HUES48 (cell line): ENCODE measurements around the gene PRR14.
A peak's percentile ranks its signal among the peaks of the same experiment; 100 is the strongest.
"Not testable (repeated sequence)": the region's sequence is repeated elsewhere in the genome, so short reads cannot be mapped to it uniquely, and the experiment has no call there.

Source experiments
- H3K27ac ChIP-seq: one replicate; pipeline ENCODE4 v1.7.0; 2013; ENCODE audit warnings: low read depth, low read length, inconsistent platforms
- H3K27me3 ChIP-seq: 2 replicates; pipeline ENCODE4 v1.6.1; 2013; ENCODE audit warnings: mild to moderate bottlenecking, low read length; ENCODE audit not compliant: control insufficient read depth, insufficient read depth
- H3K36me3 ChIP-seq: 2 replicates; pipeline ENCODE4 v1.6.1; 2013; ENCODE audit warnings: low read length; ENCODE audit not compliant: control insufficient read depth, insufficient read depth
- H3K4me1 ChIP-seq: 2 replicates; pipeline ENCODE4 v1.6.1; 2013; ENCODE audit warnings: mild to moderate bottlenecking, low read length; ENCODE audit not compliant: control insufficient read depth, insufficient read depth
- H3K4me3 ChIP-seq: 2 replicates; pipeline ENCODE4 v1.5.1; 2013; ENCODE audit warnings: mild to moderate bottlenecking, low read depth, low read length
- H3K9ac ChIP-seq: 2 replicates; pipeline ENCODE4 v1.6.1; 2013; ENCODE audit warnings: mild to moderate bottlenecking, low read depth, low read length, moderate library complexity
- H3K9me3 ChIP-seq: 2 replicates; pipeline ENCODE4 v1.6.1; 2013; ENCODE audit warnings: low read length; ENCODE audit not compliant: control insufficient read depth, insufficient read depth

Gene PRR14

GRCh38 chr16:30633526-30633925 is 17.2 kb upstream of the PRR14 start:
- H3K27me3 ChIP-seq = no peaks in the 10 kb centered on the region
- no peaks in the 10 kb centered on the region for H3K4me1 ChIP-seq
- H3K9ac ChIP-seq = 0 out of 2 replicates have a peak overlapping the region, but pooled peaks have one; percentile 76
- H3K9me3 ChIP-seq = no peaks in the 10 kb centered on the region
- H3K4me3 ChIP-seq = peak overlapping the region; percentile 78
- H3K27ac ChIP-seq = peak overlapping the region; percentile 78
- H3K36me3 ChIP-seq = no peaks in the 10 kb centered on the region

DNA sequence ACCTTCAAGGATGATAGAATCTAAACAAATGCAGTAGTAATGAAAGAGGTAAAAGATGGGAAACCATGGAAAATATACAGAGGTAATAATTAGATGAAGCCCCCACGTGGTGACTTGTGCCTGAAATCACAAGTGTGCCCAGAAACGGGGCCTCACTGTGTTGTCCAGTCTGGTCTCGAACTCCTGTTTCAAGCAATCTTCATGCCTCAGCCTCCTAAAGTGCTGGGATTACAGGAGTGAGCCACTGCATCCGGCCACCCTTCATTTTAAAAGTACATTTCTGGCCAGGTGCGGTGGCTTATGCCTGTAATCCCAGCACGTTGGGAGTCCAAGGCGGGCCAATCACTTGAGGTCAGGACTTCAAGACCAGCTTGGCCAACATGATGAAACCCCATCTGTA is 14.2 kb upstream of the PRR14 start:
- Histone ChIP-seq H3K4me3 (no peak overlapping the region), H3K4me1 (no peaks in the 10 kb centered on the region), H3K9me3 (no peaks in the 10 kb centered on the region), H3K27ac (no peak overlapping the region), H3K36me3 (no peaks in the 10 kb centered on the region), H3K9ac (no peak overlapping the region), H3K27me3 (no peaks in the 10 kb centered on the region)

DNA sequence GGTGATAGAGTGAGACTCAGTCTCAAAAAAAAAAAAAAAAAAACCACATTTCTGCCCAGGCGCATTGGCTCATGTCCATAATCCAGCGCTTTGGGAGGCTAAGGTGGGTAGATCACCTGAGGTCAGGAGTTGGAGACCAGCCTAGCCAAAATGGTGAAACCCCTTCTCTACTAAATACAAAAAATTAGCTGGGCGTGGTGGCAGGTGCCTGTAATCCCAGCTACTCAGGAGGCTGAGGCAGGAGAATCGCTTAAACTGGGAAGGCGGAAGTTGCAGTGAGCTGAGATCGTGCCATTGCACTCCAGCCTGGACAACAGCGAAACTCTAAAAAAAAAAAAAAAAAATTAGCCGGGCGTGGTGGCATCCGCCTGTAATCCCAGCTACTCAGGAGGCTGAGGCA is 13.6 kb upstream of the PRR14 start:
- not testable (repeated sequence) for H3K4me1 ChIP-seq, H3K9ac ChIP-seq, H3K27me3 ChIP-seq, H3K9me3 ChIP-seq, H3K4me3 ChIP-seq, H3K36me3 ChIP-seq, H3K27ac ChIP-seq

DNA sequence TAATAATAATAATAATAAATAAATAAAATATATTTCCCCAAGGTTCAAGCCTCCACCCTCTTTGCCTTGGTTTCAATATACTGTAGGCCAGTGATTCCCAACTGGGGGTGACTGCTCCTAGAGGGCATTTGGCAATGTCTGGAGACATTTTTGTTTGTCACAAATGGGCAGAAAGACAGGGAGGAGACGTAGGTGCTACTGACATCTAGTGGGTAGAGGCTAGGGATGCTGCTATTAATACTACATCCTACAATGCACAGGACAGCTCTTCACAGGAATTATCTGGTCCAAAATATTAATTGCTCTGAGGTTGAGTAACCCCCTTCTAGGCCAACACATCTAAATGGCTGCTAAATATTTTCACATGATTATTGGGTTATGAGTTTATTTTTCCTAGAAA is 12.8 kb upstream of the PRR14 start:
- Histone ChIP-seq H3K4me1 (no peaks in the 10 kb centered on the region), H3K9me3 (no peaks in the 10 kb centered on the region), H3K27ac (no peak overlapping the region), H3K9ac (no peak overlapping the region), H3K27me3 (no peaks in the 10 kb centered on the region), H3K4me3 (no peak overlapping the region), H3K36me3 (no peaks in the 10 kb centered on the region)

GRCh38 chr16:30641378-30641982 is 9.3 kb upstream of the PRR14 start:
- H3K36me3 ChIP-seq = no peaks in the 10 kb centered on the region
- H3K9me3 ChIP-seq = no peaks in the 10 kb centered on the region
- H3K9ac ChIP-seq = no peak overlapping the region
- no peak overlapping the region for H3K4me3 ChIP-seq
- H3K27ac ChIP-seq = no peak overlapping the region
- H3K27me3 ChIP-seq = peaks cover 3% of the 10 kb centered on the region; the same call in 1 of the 2 replicates
- H3K4me1 ChIP-seq = no peaks in the 10 kb centered on the region

GRCh38 chr16:30644334-30644830 is 6.4 kb upstream of the PRR14 start:
- no peak overlapping the region for H3K27ac ChIP-seq
- no peak overlapping the region for H3K9ac ChIP-seq
- no peaks in the 10 kb centered on the region for H3K4me1 ChIP-seq
- H3K36me3 ChIP-seq = no peaks in the 10 kb centered on the region
- H3K27me3 ChIP-seq = peaks cover 3% of the 10 kb centered on the region; the same call in 1 of the 2 replicates
- no peaks in the 10 kb centered on the region for H3K9me3 ChIP-seq
- no peak overlapping the region for H3K4me3 ChIP-seq

DNA sequence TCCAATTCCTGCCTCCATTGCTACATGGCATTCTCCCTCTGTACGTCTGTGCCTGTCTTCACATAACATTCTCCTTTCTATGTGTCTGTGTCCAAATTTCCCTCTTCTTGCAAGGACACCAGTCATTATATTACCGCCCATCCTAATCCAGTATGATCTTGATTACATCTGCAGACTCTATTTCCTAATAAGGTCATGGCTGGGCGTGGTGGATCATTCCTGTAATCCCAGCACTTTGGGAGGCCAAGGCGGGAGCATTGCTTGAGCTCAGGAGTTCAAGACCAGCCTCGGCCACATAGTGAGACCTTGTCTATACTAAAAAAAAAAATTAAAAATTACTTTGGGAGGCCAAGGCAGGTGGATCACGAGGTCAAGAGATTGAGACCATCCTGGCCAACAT is 5.0 kb upstream of the PRR14 start:
- no peaks in the 10 kb centered on the region for H3K36me3 ChIP-seq
- H3K9ac ChIP-seq = no peak overlapping the region
- no peaks in the 10 kb centered on the region for H3K4me1 ChIP-seq
- H3K9me3 ChIP-seq = no peaks in the 10 kb centered on the region
- no peak overlapping the region for H3K4me3 ChIP-seq
- H3K27ac ChIP-seq = no peak overlapping the region
- peaks cover 3% of the 10 kb centered on the region; the same call in 1 of the 2 replicates for H3K27me3 ChIP-seq

DNA sequence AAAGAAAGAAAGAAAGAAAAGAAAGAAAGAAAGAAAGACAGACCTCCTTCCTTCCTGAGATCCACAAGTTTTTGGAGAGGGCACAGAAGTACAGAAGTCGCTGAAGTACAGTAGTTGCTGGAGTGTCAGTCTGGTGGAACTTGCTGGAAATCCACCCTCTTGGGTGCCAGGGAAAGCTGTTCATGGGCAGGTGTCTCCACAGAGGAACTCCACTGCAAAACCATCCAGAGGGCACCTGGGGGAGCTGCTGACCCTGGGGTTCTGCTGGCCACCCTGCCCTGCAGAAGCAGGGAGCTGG is 3.5 kb upstream of the PRR14 start:
- Histone ChIP-seq H3K9me3 (no peaks in the 10 kb centered on the region), H3K4me1 (no peaks in the 10 kb centered on the region), H3K27ac (no peak overlapping the region), H3K36me3 (no peaks in the 10 kb centered on the region), H3K4me3 (no peak overlapping the region), H3K9ac (no peak overlapping the region), H3K27me3 (peaks cover 10% of the 10 kb centered on the region)

DNA sequence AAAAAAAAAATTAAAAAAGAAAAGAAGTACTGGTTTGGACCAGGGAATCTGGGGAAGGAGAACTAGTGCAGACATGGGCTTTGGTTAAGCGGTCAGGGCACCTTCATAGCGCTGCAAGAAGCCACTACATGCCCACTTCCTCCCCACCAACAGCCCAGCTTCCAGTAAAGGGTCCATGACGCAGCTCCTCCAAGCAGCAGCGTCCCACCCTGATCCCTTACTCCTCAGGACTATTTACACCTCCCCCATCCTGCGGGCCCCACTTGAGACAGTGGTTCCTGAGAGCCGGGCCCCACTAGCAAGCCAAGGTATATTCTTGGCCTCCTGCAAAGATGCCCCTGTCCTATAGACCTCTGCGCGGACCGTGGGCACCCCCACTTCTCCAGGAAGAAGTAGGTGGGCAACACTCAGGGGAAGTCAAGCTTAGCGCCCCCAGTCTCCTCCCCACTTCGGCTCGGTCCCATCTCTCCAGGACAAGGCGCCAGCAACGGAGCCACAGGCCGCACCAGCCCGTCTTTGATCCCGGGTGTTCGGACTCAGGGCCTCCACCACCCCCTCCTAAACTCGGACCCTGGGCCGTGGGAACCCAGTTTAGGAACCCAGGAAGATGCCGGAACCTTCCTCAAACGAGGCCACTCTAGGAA is 913 bp upstream of the PRR14 start:
- Histone ChIP-seq H3K36me3 (no peaks in the 10 kb centered on the region), H3K9ac (peak overlapping the region; percentile 49), H3K9me3 (no peaks in the 10 kb centered on the region), H3K27ac (peak overlapping the region; percentile 67), H3K27me3 (peaks cover 12% of the 10 kb centered on the region), H3K4me1 (no peaks in the 10 kb centered on the region), H3K4me3 (peak overlapping the region; percentile 12; the same call in 1 of the 2 replicates)

DNA sequence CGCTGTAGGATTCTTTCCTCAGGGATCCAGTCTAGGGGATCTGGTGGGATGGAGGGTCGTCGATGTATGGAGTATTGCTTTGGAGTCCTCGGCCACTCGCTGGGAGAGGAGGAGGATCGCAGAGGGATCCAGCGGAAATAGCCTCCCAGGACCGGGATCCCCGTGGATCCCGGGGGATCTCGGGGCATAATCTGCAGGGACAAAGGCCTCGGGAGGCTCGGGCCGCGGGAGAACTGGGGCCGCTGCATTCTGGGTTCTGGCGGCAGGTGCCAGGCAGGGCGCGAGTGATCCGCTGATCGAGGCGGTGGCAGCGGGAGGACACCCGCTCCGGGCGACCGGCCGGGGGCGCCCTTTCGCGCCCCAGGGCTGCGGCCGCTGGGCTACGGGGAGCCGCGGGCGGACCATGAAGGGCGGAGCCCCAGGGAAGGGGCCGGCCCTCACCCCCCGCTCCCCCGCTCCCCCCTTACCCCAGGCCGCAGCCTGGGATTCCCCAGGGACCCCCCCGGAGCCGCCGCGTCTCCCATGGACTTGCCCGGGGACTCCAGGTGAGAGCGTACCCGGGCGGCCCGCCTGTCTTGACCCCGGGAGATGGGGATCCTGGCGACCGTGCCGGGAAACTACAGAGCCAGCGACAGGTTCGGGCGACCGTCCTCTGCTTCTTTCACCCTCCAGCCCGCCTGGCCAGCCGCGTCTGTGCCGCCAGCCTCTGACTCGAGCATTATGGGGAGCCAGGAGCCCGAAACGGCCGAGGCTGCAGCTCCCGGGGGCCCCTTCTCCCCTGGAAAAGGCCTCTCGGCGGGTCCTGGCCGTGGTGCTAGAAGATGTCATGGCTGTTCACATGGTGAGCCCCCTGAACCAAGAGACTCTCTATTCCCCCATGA is 604 bp downstream of the PRR14 start:
- H3K27ac ChIP-seq = peak overlapping the region; percentile 73
- peaks cover 2% of the 10 kb centered on the region; the same call in 1 of the 2 replicates for H3K36me3 ChIP-seq
- peaks cover 12% of the 10 kb centered on the region for H3K27me3 ChIP-seq
- H3K4me1 ChIP-seq = no peaks in the 10 kb centered on the region
- peak overlapping the region; percentile 91 for H3K4me3 ChIP-seq
- no peaks in the 10 kb centered on the region for H3K9me3 ChIP-seq
- H3K9ac ChIP-seq = peak overlapping the region; percentile 75

DNA sequence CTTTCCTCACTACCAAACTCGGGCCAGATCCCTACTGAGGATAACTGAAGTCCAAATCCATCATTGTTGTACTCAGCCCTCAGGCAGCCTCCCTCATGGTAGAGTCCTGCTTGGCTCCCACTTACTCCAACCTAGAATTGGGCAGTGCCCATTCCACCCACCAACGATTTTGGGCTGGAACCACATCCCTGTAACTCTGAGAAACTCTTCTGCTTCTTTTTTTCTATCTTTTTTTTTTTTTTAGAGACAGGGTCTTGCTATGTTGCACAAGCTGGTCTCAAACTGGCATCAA is 1.2 kb downstream of the PRR14 start:
- Histone ChIP-seq H3K4me3 (peak overlapping the region; percentile 67), H3K27me3 (peaks cover 14% of the 10 kb centered on the region), H3K9me3 (no peaks in the 10 kb centered on the region), H3K27ac (no peak overlapping the region), H3K4me1 (no peaks in the 10 kb centered on the region), H3K9ac (no peak overlapping the region), H3K36me3 (peaks cover 3% of the 10 kb centered on the region; the same call in 1 of the 2 replicates)
